K562 treated with DMSO at 1 percent for 48 hours (cell line): ENCODE data around the gene NLE1. TPM values are rescaled to one million over a fixed set of nuclear protein-coding genes. Genes with fewer than 3 reads are reported as not detected.

ENCODE experiments used
- total RNA-seq: library from RNA; unstranded; fragments of 300-600 nt; gene quantifications from 2 replicates; pipeline ENCODE4 v1.2.3, GENCODE V29; 2022; ENCODE audit warnings: low replicate concordance; ENCODE audit errors: extremely low read depth

NLE1 gene
- total RNA-seq: not detected in 2 replicates

DNA sequence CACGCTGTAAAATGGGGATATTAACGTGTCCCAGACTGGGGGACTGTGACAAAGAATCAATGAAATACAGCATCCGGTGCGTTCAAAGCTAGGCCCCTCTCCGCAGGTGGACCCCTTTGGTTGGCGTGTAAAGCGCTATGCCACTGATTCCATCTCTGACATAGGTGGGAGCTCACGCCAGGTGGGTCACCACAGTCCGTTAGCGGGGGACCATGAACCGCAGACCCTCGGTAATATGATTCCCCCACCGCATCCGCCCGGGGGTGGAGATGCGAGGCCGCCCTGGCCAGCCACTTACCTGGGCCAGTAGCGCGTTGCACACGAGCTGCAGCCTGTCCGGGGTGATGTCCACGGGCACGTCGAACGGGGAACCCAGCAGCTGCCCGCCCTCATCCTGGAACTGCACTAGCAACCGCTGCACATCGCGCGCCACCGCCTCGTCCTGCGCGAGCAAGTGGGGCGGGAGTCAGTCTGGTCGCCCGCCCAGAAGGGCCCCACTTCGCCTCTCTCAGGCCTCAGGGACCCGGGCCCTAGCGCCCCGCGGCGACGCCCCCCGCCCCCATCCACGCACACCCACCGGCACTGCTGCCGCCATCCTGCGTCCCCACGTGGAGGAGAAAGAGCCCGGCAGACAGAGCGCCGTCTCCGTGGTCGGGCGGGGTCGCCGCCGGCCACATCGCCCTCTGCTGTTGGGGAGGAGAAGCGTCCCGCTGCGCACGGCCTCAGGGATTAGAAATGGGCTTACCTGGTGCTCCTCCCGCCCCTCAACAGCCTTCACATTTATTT, at the start of gene NLE1:
Gene NLE1, minus strand, starts transcription at position 623 of the 786 bp plus-strand sequence. Its CDS starts 28 bp downstream, at position 595.

GRCh38 chr17:35147375-35147905, 5.3 kb upstream of the NLE1 start, which contains the start of gene UNC45B:
Gene UNC45B (plus strand): TSS chr17:35147817. CDS start chr17:35148264, 447 bp downstream.

DNA sequence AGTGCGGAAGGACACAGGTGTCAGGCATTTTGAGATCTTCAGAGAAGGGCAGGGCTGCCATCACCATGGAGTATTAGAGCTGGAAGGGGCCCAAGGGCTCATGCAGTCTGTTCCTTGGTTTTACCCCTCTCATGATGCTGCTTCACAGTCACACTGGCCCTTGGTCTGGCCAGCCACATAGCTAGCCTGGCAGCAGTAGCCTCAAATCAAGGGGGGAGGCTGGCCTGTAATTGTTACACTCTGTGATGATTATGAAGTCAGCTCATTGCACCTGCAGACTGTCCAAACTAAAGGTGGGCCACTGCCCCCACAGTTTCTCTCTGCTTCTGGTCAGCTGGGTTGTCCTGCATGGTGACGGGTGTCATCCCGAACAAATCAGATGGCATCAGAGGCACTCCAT, 20.8 kb downstream of the NLE1 start, which contains the start of gene FNDC8:
Gene FNDC8, plus strand, starts transcription at position 301 of the 400 bp plus-strand sequence. Its CDS starts 79 bp downstream, at position 380.

DNA sequence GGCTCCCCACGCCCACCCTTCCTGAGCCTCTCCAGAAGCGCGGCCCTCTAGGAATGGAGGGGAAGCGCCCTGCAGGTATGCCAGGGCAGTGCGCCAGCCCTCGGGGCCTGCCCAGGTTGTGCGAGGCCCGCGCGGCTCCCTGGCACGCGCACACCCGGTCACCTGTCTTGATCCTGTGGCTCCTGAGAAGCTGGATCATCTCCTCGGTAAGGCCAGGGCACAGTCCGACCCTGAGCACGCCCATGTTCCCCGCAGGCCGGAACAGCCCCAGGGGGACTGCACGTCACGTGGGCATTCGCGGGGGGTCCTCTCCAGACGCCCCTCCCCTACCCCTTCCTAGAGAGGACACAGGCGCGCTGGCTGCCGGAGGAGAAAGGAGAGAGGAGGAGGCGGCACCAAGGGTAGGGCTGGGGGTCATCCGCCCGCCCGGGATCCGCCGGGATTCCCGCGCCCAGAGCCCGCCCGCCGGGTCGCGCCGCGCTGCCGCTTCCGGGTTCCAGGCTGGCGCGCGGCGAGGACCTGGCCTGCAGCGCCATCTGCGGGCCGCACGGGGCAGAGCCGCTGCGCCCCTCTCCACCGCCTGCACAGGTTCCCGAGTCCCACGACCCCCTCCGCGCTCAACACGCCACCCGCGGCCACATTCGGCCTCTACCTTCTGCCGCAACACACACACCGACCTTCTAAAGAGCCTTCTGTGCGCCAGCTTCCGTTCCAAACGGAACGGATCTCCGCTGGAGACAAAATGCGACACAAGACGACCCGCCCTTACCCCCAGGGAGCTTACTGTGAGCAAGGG, 22.5 kb downstream of the NLE1 start, which contains the start of gene RAD51D:
Gene RAD51D, minus strand, starts transcription at position 491 of the 796 bp plus-strand sequence. Its CDS starts 247 bp downstream, at position 244.

Other genes starting within 250 kb of the NLE1 start
- gene CCT6B, start 180.8 kb downstream of the NLE1 start, total RNA-seq: not detected in 2 replicates
- not detected in 2 replicates for gene ZNF830, start 180.8 kb downstream of the NLE1 start, total RNA-seq
- gene LIG3, start 161.8 kb downstream of the NLE1 start, total RNA-seq: not detected in 2 replicates
- not detected in 2 replicates for gene RFFL, start 78.6 kb downstream of the NLE1 start, total RNA-seq
- not detected in 2 replicates for gene RAD51D, start 22.4 kb downstream of the NLE1 start, total RNA-seq
- gene FNDC8, start 20.7 kb downstream of the NLE1 start, total RNA-seq: not detected in 2 replicates
- gene UNC45B, start 5.5 kb upstream of the NLE1 start, total RNA-seq: not detected in 2 replicates
- gene SLC35G3, start 52.1 kb upstream of the NLE1 start, total RNA-seq: not detected in 2 replicates
- not detected in 2 replicates for gene SLFN5, start 100.8 kb upstream of the NLE1 start, total RNA-seq
- not detected in 2 replicates for gene SLFN11, start 231.3 kb upstream of the NLE1 start, total RNA-seq